Natural killer cell (primary cell): ENCODE data around the gene TCEAL3. TPM values are rescaled to one million over a fixed set of nuclear protein-coding genes. Genes with fewer than 3 reads are reported as not detected.

Source experiments
- ATAC-seq, 3 donors: fragments of 150-1000 bp in 2 of 3; fragments of 200-7000 bp in 1 of 3; cut with Tn5 transposase; 1 replicate in 1 of 3; 2 replicates in 2 of 3; pipeline ENCODE4 v1.10.0; 2021; ENCODE audit warnings: mild to moderate bottlenecking in 2 of 3, moderate library complexity in 2 of 3
- DNase-seq, 2 donors: peaks; one replicate each; pipeline versions ENCODE4 v3.0.0 to v3.0.0-alpha.2; 2013 to 2021; ENCODE audit warnings: mixed read lengths in 1 of 2
- H3K27ac ChIP-seq: one replicate; pipeline ENCODE4 v1.5.1; 2013; ENCODE audit warnings: mild to moderate bottlenecking, low read length
- H3K27me3 ChIP-seq: one replicate; pipeline ENCODE4 v1.6.1; 2013; ENCODE audit warnings: low read length; ENCODE audit not compliant: control insufficient read depth, insufficient read depth
- H3K36me3 ChIP-seq: one replicate; pipeline ENCODE4 v1.6.1; 2013; ENCODE audit warnings: low read length; ENCODE audit not compliant: control insufficient read depth, insufficient read depth
- H3K4me1 ChIP-seq: one replicate; pipeline ENCODE4 v1.6.1; 2013; ENCODE audit warnings: low read length; ENCODE audit not compliant: control insufficient read depth, insufficient read depth
- H3K4me3 ChIP-seq: one replicate; pipeline ENCODE4 v1.5.1; 2013; ENCODE audit warnings: low read length
- H3K9me3 ChIP-seq: one replicate; pipeline ENCODE4 v1.6.1; 2013; ENCODE audit warnings: low read length; ENCODE audit not compliant: control insufficient read depth, insufficient read depth
- H3K27ac Mint-ChIP-seq, 2 donors: one replicate each; pipeline ENCODE4 v1.8.0; 2022; ENCODE audit warnings: mild to moderate bottlenecking in 2 of 2, mixed read lengths in 2 of 2, moderate library complexity in 1 of 2
- H3K27me3 Mint-ChIP-seq, 2 donors: one replicate each; pipeline ENCODE4 v1.8.0; 2022; ENCODE audit warnings: low read depth in 2 of 2, mixed read lengths in 2 of 2
- H3K36me3 Mint-ChIP-seq: one replicate; pipeline ENCODE4 v1.8.0; 2022; ENCODE audit warnings: mixed read lengths
- H3K4me1 Mint-ChIP-seq, 2 donors: one replicate each; pipeline ENCODE4 v1.8.0; 2022; ENCODE audit warnings: mixed read lengths in 2 of 2
- H3K4me3 Mint-ChIP-seq: one replicate; pipeline ENCODE4 v1.8.0; 2022; ENCODE audit warnings: mild to moderate bottlenecking, moderate library complexity, mixed read lengths
- H3K9me3 Mint-ChIP-seq, 2 donors: one replicate each; pipeline ENCODE4 v1.8.0; 2022; ENCODE audit warnings: mixed read lengths in 2 of 2
- CTCF ChIP-seq: fragments of 200-600 bp; IDR thresholded peaks from one replicate; pipeline ENCODE4 v1.8.0; 2022; ENCODE audit warnings: antibody characterized with exemption
- WGBS: methylation state at CpG from one replicate; pipeline ENCODE4 v1.1.7; 2013; ENCODE audit warnings: missing lambda C conversion rate; ENCODE audit not compliant: insufficient coverage; 5-methylcytosine and 5-hydroxymethylcytosine counted together
- intact Hi-C: fragments of 100-400 bp; cut with micrococcal nuclease; formaldehyde crosslinking; loops from one replicate; pipeline ENCODE4 v1.14.2; 2022
- total RNA-seq, 4 donors: library from RNA; stranded (reverse); fragments of 120-200 nt in 1 of 4; gene quantifications; one replicate each; pipeline versions ENCODE4 v1.2.3 to v1.2.4, GENCODE V29; 2013 to 2022

TCEAL3 gene
- total RNA-seq, 3 donors from 2014 or later (not counting 1 experiment from before 2014, with no cell fraction given), result 6.2 to 8.7 (median 8.4) TPM

- Mint-ChIP-seq H3K27ac (no peak overlapping the region), H3K4me1 (no peaks in the 10 kb centered on the region), H3K27me3 (peaks cover 7 to 24% of the 10 kb centered on the region in 2 donors), H3K9me3 (no peaks in the 10 kb centered on the region), H3K36me3 (no peaks in the 10 kb centered on the region), H3K4me3 (no peak overlapping the region)
- no peak overlapping the region for H3K4me3 ChIP-seq
- no peaks in the 10 kb centered on the region for H3K9me3 ChIP-seq
- no peak overlapping the region for H3K27ac ChIP-seq
- intact Hi-C loops, result no loop called here
- no peaks in the 10 kb centered on the region for H3K27me3 ChIP-seq
- no peak for ATAC-seq
- no peak for TF ChIP-seq CTCF
- WGBS, result 82% methylated on average over 2 of the region's 4 CpGs
- no peaks in the 10 kb centered on the region for H3K4me1 ChIP-seq
- no peaks in the 10 kb centered on the region for H3K36me3 ChIP-seq
- no peak for DNase-seq
Measured at GRCh38 chrX:103565197-103565596, 42.6 kb upstream of the TCEAL3 start.

- no peaks in the 10 kb centered on the region for H3K36me3 ChIP-seq
- Mint-ChIP-seq H3K4me1 (no peaks in the 10 kb centered on the region), H3K27ac (no peak overlapping the region), H3K36me3 (no peaks in the 10 kb centered on the region), H3K9me3 (no peaks in the 10 kb centered on the region), H3K4me3 (no peak overlapping the region), H3K27me3 (peaks cover 4 to 24% of the 10 kb centered on the region in 2 donors)
- no peak overlapping the region for H3K4me3 ChIP-seq
- no CpG with 5 or more reads among the region's 1 CpG for WGBS
- no peak for TF ChIP-seq CTCF
- H3K9me3 ChIP-seq, result no peaks in the 10 kb centered on the region
- DNase-seq (no peak), ATAC-seq (no peak)
- no peaks in the 10 kb centered on the region for H3K4me1 ChIP-seq
- intact Hi-C loops, result no loop called here
- no peak overlapping the region for H3K27ac ChIP-seq
- H3K27me3 ChIP-seq, result no peaks in the 10 kb centered on the region
Measured at GRCh38 chrX:103565752-103566151, 42.0 kb upstream of the TCEAL3 start.

- 91% methylated on average over 5 of the region's 6 CpGs for WGBS
- intact Hi-C loops, result no loop called here
- no peaks in the 10 kb centered on the region for H3K9me3 ChIP-seq
- no peak overlapping the region for H3K27ac ChIP-seq
- no peaks in the 10 kb centered on the region for H3K4me1 ChIP-seq
- Mint-ChIP-seq H3K27ac (no peak overlapping the region), H3K27me3 (peaks cover 0 to 24% of the 10 kb centered on the region in 2 donors), H3K9me3 (no peaks in the 10 kb centered on the region), H3K36me3 (no peaks in the 10 kb centered on the region), H3K4me3 (no peak overlapping the region), H3K4me1 (no peaks in the 10 kb centered on the region)
- no peak overlapping the region for H3K4me3 ChIP-seq
- H3K27me3 ChIP-seq, result no peaks in the 10 kb centered on the region
- no peak for TF ChIP-seq CTCF
- H3K36me3 ChIP-seq, result no peaks in the 10 kb centered on the region
- ATAC-seq (no peak), DNase-seq (no peak)
Measured at GRCh38 chrX:103571121-103571520, 36.6 kb upstream of the TCEAL3 start.

- WGBS, result 100% methylated on average over 1 of the region's 4 CpGs
- Mint-ChIP-seq H3K27ac (no peak overlapping the region), H3K36me3 (no peaks in the 10 kb centered on the region), H3K4me3 (no peak overlapping the region), H3K27me3 (peaks cover 0 to 27% of the 10 kb centered on the region in 2 donors), H3K9me3 (no peaks in the 10 kb centered on the region), H3K4me1 (no peaks in the 10 kb centered on the region)
- no peak for TF ChIP-seq CTCF
- Histone ChIP-seq H3K4me3 (no peak overlapping the region), H3K27ac (no peak overlapping the region), H3K4me1 (no peaks in the 10 kb centered on the region), H3K36me3 (no peaks in the 10 kb centered on the region), H3K27me3 (no peaks in the 10 kb centered on the region), H3K9me3 (no peaks in the 10 kb centered on the region)
- ATAC-seq (no peak), DNase-seq (no peak)
- intact Hi-C loops, result no loop called here
Measured at GRCh38 chrX:103571726-103572125, 36.0 kb upstream of the TCEAL3 start.
